GM21737 (cell line): ENCODE results near the gene LCP1.

ENCODE experiments used
- ATAC-seq: cut with Tn5 transposase; IDR thresholded peaks from one replicate; pipeline ENCODE4 v1.9.1; 2021; ENCODE audit warnings: mild to moderate bottlenecking, moderate library complexity; ENCODE audit not compliant: unreplicated experiment

The LCP1 gene

GRCh38 chr13:46103037-46103436 is 78.9 kb downstream of the LCP1 start:
- ATAC-seq, result no peak

DNA sequence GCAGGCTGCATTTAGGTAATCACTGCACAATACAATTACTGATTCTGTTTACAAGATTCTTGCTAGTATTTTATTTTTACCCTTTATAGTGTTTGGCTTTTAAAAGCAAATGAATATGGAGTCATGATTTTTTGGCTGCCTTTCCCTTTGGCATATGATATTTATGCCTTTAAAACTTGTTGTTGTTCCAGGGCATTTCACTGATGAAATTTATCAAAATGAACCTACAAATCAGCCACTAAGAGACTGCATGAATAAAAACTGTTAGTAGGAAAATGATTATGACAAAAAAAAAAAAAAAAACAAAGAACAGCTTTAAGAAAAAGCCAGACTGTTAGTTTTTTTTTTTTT is 79.7 kb downstream of the LCP1 start:
- ATAC-seq, result no peak

GRCh38 chr13:46101484-46102254 is 80.3 kb downstream of the LCP1 start:
- ATAC-seq, result no peak

- no peak for ATAC-seq
Measured at GRCh38 chr13:46101002-46101401, 81.0 kb downstream of the LCP1 start.

DNA sequence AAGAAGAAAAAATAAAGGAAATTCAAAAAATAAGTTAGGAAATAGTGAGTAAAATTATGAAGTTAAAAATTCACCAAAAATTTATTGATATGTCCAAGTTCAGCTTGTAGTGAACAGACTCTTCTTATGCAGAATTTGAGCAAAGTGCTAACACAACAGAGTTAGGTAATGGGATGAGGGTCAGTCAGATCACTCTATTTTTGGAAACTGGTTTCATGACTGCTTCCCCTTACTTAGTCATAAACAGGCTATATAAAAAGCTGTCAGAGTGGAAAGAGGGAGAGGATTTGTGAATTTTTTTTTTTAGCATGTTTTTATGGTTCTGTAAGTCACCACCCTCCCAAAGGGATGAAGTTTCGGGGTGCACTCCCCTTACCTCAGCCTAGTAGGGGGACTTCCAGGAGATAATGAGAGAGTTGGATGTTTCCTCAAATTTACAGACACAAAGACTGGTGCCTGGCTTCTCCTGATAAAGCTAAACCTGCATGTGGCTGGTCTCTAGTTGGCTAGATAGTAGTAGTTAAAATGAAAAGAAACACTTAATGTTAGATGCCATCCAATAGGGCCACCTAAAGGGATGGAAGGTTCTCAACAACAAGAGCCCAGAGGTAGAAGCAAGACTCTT is 81.7 kb downstream of the LCP1 start:
- ATAC-seq, result no peak

GRCh38 chr13:46097663-46098062 is 84.3 kb downstream of the LCP1 start:
- no peak for ATAC-seq

- no peak for ATAC-seq
Measured at GRCh38 chr13:46097015-46097414, 85.0 kb downstream of the LCP1 start.

DNA sequence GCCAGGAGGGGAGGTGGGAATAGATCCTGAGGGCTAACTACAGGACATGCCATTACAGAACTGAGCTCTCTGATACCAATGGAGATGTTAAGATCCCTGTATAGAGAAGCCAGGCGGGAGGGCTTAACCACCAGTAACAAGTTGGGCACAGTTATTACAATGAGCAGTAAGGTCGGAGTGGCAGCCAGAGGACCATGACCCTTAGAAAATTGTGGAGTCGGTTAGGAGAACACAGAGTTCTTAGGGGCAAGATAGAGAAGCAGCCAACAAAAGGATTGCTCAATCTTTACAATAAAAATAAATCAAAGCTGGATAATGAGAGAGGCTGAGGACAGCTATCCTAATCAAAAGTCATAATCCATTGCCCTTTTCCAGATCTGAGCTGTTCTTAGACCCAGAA is 87.5 kb downstream of the LCP1 start:
- no peak for ATAC-seq

DNA sequence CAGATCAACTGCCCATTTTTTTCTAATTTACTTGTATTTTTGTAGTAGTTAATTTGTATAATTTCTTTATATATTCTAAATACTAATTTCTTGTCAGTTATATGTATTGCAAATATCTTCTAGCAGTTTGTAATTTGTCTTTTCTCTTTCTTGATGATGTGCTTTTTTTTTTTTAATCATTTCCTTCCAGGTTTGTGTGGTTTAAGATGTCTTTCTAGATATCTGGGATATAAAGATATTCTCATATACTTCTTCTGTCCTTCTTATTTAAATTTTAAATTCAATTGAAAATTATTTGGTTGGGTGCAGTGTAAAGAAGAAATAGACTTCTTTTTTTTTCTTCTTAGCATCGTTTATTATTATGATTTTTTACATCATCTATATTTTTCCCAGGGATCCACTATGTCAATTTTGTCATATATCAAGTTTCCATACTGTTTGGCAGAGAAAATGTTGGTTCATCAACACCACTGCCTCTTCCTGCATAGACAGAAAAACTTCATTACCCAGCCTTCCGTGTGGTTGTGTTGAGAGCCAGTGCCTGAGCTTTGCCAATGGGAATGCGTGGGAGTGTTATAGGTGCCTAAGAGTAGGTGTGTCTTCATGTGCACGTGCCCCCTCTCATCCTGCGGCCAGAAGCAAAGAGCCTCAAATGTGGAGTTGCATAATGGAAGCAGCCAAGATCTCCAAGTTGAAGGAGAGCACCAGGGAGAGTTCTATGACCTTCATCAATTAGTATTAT is 93.0 kb downstream of the LCP1 start:
- no peak for ATAC-seq

GRCh38 chr13:46087481-46087880 is 94.5 kb downstream of the LCP1 start:
- no peak for ATAC-seq

GRCh38 chr13:46086985-46087384 is 95.0 kb downstream of the LCP1 start:
- no peak for ATAC-seq

DNA sequence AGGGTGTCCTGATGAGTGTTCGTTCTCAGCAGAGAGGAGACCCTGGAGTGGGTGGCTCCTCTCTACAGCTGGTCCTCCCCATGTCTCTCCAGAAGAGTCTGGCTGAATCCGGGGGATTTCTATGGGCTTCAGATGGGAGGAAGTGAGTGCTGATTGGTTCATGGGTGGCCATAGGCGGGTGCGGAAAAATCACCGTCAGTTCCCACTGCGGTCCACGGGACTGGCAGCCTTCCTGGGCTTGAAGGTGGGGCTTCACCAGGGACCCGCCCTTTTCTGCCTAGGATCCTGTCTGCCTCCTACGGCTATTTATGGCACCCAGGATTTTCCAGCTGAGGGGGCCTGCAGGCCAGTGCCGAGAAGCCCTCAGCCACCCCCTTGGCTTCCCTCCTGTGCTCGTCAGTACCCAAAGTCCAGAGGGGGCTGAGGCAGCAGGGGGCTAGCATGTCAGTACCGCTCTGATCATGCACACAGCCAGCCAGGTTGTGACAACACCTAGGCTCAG is 95.5 kb downstream of the LCP1 start:
- no peak for ATAC-seq

DNA sequence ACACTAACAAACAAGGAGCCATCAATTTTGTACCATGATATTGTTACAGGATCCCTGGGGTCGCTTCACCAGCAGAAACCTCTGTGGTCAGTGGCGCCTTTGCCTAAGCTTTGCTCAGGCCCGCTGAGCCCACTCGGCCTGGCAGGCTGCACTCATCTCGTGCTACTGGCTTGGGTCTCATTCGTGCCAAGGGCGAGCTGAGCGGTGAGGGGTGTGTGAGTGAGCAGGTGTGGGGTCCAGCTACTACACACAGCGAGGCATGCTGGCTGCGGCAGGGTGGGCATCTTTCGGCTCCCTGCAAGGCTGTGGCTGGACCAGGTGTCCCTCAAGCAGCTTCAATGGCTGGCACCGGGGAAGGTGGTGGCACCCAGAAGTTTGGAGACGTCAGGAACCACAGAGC is 96.2 kb downstream of the LCP1 start:
- ATAC-seq, result no peak

DNA sequence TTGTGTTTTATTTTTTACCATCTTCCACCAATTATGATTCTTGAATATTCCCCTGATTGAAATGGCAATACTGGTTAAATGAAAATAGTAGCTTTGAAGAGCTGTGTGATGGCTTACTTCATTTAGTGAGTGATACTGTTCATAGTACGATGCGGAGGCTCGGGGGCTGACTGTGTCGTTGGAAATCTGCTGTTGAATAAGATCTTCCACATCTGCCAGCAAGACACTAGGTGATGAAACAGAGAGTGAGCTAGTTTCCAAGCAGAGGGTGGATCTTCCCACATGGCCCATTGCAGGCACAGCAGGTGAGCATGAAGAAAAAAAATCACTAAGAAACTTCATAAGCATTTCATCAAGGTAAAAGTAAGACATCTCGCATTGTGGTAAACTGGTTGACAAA is 99.7 kb downstream of the LCP1 start:
- no peak for ATAC-seq

- no peak for ATAC-seq
Measured at GRCh38 chr13:46079770-46080169, 102.2 kb downstream of the LCP1 start.

DNA sequence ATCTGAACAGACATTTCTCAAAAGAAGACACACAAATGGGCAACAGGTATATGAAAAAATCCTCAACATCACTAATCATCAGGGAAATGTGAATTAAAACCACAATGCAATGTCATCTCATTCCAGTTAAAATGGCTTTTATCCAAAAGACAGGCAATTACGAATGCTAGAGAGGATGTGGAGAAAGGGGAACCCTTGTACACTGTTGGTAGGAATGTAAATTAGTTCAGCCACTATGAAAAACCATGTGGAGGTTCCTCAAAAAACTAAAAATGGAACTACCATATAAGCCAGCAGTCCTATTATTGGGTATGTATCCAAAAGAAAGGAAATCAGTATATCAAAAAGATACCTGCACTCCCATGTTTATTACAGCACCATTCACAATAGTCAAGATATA is 104.7 kb downstream of the LCP1 start:
- ATAC-seq, result no peak

DNA sequence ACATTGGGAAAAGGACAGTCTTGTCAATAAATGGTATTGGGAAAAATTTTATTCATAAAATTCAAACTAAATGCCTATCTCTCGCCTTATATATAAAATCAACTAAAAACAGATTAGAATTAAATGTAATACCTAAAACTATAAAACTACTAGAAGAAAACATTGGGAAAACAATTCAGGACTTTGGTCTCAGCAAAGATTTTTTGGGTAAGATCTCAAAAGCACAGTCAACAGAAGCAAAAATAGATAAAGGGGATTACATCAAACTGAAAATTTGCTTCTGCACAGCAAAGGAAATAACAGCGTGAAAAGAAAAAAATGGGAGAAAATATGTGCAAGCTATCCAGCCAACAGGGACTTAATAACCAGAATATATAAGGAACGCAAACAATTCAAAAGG is 105.2 kb downstream of the LCP1 start:
- ATAC-seq, result no peak
